WTC11 (cell line): Measurements from ENCODE around the gene GATA6. TPM values are rescaled to one million over a fixed set of nuclear protein-coding genes. Genes with fewer than 3 reads are reported as not detected.

Experiments used
- ATAC-seq: fragments of 200-7000 bp; cut with Tn5 transposase; 2 replicates; pipeline ENCODE4 v1.10.0; 2021; ENCODE audit warnings: mild to moderate bottlenecking, moderate library complexity
- Bru-seq: library from RNA; stranded (reverse); fragments of 400-500 nt; gene quantifications from one replicate; lab custom pipeline; 2021; lab: Mats Ljungman, UMichigan
- CTCF ChIA-PET: fragments of 300-600 bp; sonication (Branson Sonifier 250); formaldehyde crosslinking; loops from one replicate; lab custom pipeline; 2021; ENCODE audit warnings: antibody characterized with exemption; lab: Charles Lee
- POLR2A ChIA-PET: fragments of 350-600 bp; sonication (Branson Sonifier 250); formaldehyde crosslinking; loops from one replicate; lab custom pipeline; 2021; ENCODE audit warnings: antibody characterized with exemption; lab: Charles Lee
- DNase-seq: peaks from one replicate; pipeline ENCODE4 v3.0.0; 2021; ENCODE audit warnings: low spot score
- H3K27ac Mint-ChIP-seq: 2 replicates; pipeline ENCODE4 v1.8.0; 2021; ENCODE audit warnings: mixed read lengths
- H3K27me3 Mint-ChIP-seq: 2 replicates; pipeline ENCODE4 v1.8.0; 2021; ENCODE audit warnings: low read depth, mild to moderate bottlenecking, moderate library complexity, mixed read lengths
- H3K36me3 Mint-ChIP-seq: 2 replicates; pipeline ENCODE4 v1.8.0; 2021; ENCODE audit warnings: mixed read lengths
- H3K4me1 Mint-ChIP-seq: 2 replicates; pipeline ENCODE4 v1.8.0; 2022; ENCODE audit warnings: mixed read lengths
- H3K4me3 Mint-ChIP-seq: 2 replicates; pipeline ENCODE4 v1.8.0; 2021; ENCODE audit warnings: mild to moderate bottlenecking, moderate library complexity, mixed read lengths
- H3K9me3 Mint-ChIP-seq: 2 replicates; pipeline ENCODE4 v1.8.0; 2021; ENCODE audit warnings: mixed read lengths
- EMX1 ChIP-seq: fragments of 250-450 bp; sonication (Bioruptor Pico); IDR thresholded peaks from 2 replicates; pipeline ENCODE4 v1.8.0; 2021; ENCODE audit warnings: mild to moderate bottlenecking
- FOXK1 ChIP-seq: sonication (generic); formaldehyde crosslinking; IDR thresholded peaks from 2 replicates; pipeline ENCODE4 v1.8.0; 2022; ENCODE audit warnings: mild to moderate bottlenecking, moderate library complexity, missing genetic modification reagents
- GRHL2 ChIP-seq: fragments of 250-450 bp; sonication (Bioruptor Pico); IDR thresholded peaks from 2 replicates; pipeline ENCODE4 v1.8.0; 2022; ENCODE audit warnings: mild to moderate bottlenecking, moderate library complexity; ENCODE audit not compliant: insufficient replicate concordance, severe bottlenecking
- HMGA2 ChIP-seq: fragments of 250-450 bp; sonication (Bioruptor Pico); IDR thresholded peaks from 2 replicates; pipeline ENCODE4 v1.4.0; 2021; ENCODE audit warnings: mild to moderate bottlenecking, moderate library complexity
- MYBL2 ChIP-seq: sonication (generic); formaldehyde crosslinking; IDR thresholded peaks from 2 replicates; pipeline ENCODE4 v1.8.1; 2023; ENCODE audit warnings: mild to moderate bottlenecking, moderate library complexity, missing genetic modification reagents
- NR1H2 ChIP-seq: sonication (generic); formaldehyde crosslinking; IDR thresholded peaks from 2 replicates; pipeline ENCODE4 v1.9.0; 2021; ENCODE audit warnings: mild to moderate bottlenecking, moderate library complexity, missing genetic modification reagents
- PRRX2 ChIP-seq: fragments of 250-450 bp; sonication (Bioruptor Pico); IDR thresholded peaks from 2 replicates; pipeline ENCODE4 v1.8.0; 2021; ENCODE audit warnings: mild to moderate bottlenecking
- SMAD3 ChIP-seq: sonication (generic); formaldehyde crosslinking; IDR thresholded peaks from 2 replicates; pipeline ENCODE4 v1.8.0; 2022; ENCODE audit warnings: missing genetic modification reagents, mild to moderate bottlenecking, borderline replicate concordance
- SMAD4 ChIP-seq: sonication (generic); formaldehyde crosslinking; IDR thresholded peaks from 2 replicates; pipeline ENCODE4 v1.8.0; 2022; ENCODE audit warnings: mild to moderate bottlenecking, missing genetic modification reagents
- ZBTB21 ChIP-seq: sonication (generic); formaldehyde crosslinking; IDR thresholded peaks from 2 replicates; pipeline ENCODE4 v1.8.1; 2023; ENCODE audit warnings: mild to moderate bottlenecking, missing genetic modification reagents, borderline replicate concordance
- ZNF263 ChIP-seq: sonication (generic); formaldehyde crosslinking; IDR thresholded peaks from 2 replicates; pipeline ENCODE4 v1.8.1; 2022; ENCODE audit warnings: low read depth, mild to moderate bottlenecking, moderate library complexity, missing genetic modification reagents
- ZNF317 ChIP-seq: sonication (generic); formaldehyde crosslinking; IDR thresholded peaks from 2 replicates; pipeline ENCODE4 v1.8.1; 2023; ENCODE audit warnings: low read depth, mild to moderate bottlenecking, moderate library complexity, missing genetic modification reagents, borderline replicate concordance
- ZNF423 ChIP-seq: fragments of 250-450 bp; sonication (Bioruptor Pico); IDR thresholded peaks from 2 replicates; pipeline ENCODE4 v2.1.2; 2022; ENCODE audit warnings: mild to moderate bottlenecking, moderate library complexity
- long read RNA-seq, 3 experiments: library from RNA in 1 of 3; library from capped mRNA in 1 of 3; library from polyadenylated mRNA in 1 of 3; unstranded in 2 of 3; stranded (forward) in 1 of 3; transcript quantifications; one replicate each; pipeline ENCODE4 v2.0.0, GENCODE V29; 2021
- total RNA-seq: library from RNA; stranded (reverse); gene quantifications from 3 replicates; pipeline ENCODE4 v1.2.3, GENCODE V29; 2021
- TF ChIP-seq, protein P1 (sequence below): fragments of 250-450 bp; sonication (Bioruptor Pico); IDR thresholded peaks from 2 replicates; pipeline ENCODE4 v1.9.0; 2021; ENCODE audit warnings: mild to moderate bottlenecking
- TF ChIP-seq, protein P2 (sequence below): sonication (generic); formaldehyde crosslinking; IDR thresholded peaks from 2 replicates; pipeline ENCODE4 v1.8.1; 2022; ENCODE audit warnings: mild to moderate bottlenecking, moderate library complexity, missing genetic modification reagents
- TF ChIP-seq, protein P3 (sequence below): sonication (generic); formaldehyde crosslinking; IDR thresholded peaks from 2 replicates; pipeline ENCODE4 v1.8.0; 2022; ENCODE audit warnings: mild to moderate bottlenecking, missing genetic modification reagents
- TF ChIP-seq, protein P4 (sequence below): sonication (generic); formaldehyde crosslinking; IDR thresholded peaks from 2 replicates; pipeline ENCODE4 v1.8.0; 2022; ENCODE audit warnings: mild to moderate bottlenecking, missing genetic modification reagents
- TF ChIP-seq, protein P5 (sequence below): sonication (generic); formaldehyde crosslinking; IDR thresholded peaks from 2 replicates; pipeline ENCODE4 v1.8.0; 2022; ENCODE audit warnings: mild to moderate bottlenecking, missing genetic modification reagents
- TF ChIP-seq, protein P6 (sequence below): sonication (generic); formaldehyde crosslinking; IDR thresholded peaks from 2 replicates; pipeline ENCODE4 v1.8.1; 2023; ENCODE audit warnings: mild to moderate bottlenecking, moderate library complexity, missing genetic modification reagents

GATA6 gene
- total RNA-seq: 0.15 to 0.21 TPM (median 0.18 TPM) in 3 replicates
- percentile 16 among the genes with signal in this experiment for Bru-seq, nascent RNA
- long read RNA-seq, experiment 1: 0 reads
- long read RNA-seq, experiment 2: 0 reads
- long read RNA-seq, experiment 3: 0 reads

DNA sequence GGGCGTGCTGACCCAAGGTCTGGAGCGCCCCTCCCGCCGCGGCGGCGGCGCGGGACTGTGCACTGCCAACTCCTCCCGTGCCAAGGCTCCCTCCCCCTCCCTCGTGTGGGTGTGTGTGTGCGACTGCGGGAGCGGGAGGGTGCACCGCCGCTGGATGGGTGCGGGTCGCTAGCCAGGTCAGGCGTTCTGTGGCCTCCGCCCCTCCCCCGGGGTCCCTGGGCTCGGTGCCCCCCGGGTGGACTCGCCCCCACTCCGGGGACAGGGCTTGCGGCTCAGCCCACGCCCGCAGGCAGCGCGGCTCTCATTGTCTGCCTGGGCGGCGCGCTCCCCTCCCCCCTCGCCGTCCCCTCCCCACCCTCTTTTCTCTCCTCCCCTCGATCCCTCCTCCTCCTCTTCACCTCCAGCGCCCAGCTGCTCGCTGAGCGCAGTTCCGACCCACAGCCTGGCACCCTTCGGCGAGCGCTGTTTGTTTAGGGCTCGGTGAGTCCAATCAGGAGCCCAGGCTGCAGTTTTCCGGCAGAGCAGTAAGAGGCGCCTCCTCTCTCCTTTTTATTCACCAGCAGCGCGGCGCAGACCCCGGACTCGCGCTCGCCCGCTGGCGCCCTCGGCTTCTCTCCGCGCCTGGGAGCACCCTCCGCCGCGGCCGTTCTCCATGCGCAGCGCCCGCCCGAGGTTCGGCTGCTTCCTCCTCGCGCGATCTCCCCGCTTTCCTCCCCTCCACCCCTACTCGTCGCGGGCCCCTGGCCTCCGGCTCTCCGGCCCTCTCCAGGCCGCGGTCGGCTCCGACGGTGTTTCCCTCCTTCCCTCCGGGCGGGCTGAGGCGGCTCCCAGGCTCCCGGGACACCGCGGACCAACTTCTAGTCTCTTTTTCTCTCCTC lies at the start of gene GATA6:
GATA6 (plus strand) TSS at position 579 of the 878 bp plus-strand sequence. CDS start 1,556 bp downstream, outside the sequence.
- POLR2A ChIA-PET: no interaction called here
- Mint-ChIP-seq H3K36me3 (no peaks in the 10 kb centered on the region), H3K9me3 (no peaks in the 10 kb centered on the region), H3K4me3 (peak within 1 kb of the TSS; percentile 76), H3K27me3 (peaks cover 93% of the 10 kb centered on the region), H3K4me1 (peaks cover 43% of the 10 kb centered on the region), H3K27ac (no peak within 1 kb of the TSS)
- DNase-seq: peak; percentile 74
- ATAC-seq: peak; percentile 48
- TF ChIP-seq ZBTB21 (no peak), HMGA2 (CRISPR knock-in tag) (no peak), GRHL2 (CRISPR knock-in tag) (no peak), ZNF423 (CRISPR knock-in tag) (0 out of 2 replicates have a peak, but pooled peaks have one; percentile 33)
- TF ChIP-seq, protein P1, sequence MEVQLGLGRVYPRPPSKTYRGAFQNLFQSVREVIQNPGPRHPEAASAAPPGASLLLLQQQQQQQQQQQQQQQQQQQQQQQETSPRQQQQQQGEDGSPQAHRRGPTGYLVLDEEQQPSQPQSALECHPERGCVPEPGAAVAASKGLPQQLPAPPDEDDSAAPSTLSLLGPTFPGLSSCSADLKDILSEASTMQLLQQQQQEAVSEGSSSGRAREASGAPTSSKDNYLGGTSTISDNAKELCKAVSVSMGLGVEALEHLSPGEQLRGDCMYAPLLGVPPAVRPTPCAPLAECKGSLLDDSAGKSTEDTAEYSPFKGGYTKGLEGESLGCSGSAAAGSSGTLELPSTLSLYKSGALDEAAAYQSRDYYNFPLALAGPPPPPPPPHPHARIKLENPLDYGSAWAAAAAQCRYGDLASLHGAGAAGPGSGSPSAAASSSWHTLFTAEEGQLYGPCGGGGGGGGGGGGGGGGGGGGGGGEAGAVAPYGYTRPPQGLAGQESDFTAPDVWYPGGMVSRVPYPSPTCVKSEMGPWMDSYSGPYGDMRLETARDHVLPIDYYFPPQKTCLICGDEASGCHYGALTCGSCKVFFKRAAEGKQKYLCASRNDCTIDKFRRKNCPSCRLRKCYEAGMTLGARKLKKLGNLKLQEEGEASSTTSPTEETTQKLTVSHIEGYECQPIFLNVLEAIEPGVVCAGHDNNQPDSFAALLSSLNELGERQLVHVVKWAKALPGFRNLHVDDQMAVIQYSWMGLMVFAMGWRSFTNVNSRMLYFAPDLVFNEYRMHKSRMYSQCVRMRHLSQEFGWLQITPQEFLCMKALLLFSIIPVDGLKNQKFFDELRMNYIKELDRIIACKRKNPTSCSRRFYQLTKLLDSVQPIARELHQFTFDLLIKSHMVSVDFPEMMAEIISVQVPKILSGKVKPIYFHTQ (CRISPR knock-in tag): no peak
- TF ChIP-seq, protein P2, sequence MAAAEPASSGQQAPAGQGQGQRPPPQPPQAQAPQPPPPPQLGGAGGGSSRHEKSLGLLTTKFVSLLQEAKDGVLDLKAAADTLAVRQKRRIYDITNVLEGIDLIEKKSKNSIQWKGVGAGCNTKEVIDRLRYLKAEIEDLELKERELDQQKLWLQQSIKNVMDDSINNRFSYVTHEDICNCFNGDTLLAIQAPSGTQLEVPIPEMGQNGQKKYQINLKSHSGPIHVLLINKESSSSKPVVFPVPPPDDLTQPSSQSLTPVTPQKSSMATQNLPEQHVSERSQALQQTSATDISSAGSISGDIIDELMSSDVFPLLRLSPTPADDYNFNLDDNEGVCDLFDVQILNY (CRISPR knock-in tag): no peak
- CTCF ChIA-PET: interaction anchor here (1.0 to 1.7 kb wide), 2 partner anchors 50 to 254 kb away, joined by 3 to 5 read pairs; no protein-coding TSS in a partner anchor

DNA sequence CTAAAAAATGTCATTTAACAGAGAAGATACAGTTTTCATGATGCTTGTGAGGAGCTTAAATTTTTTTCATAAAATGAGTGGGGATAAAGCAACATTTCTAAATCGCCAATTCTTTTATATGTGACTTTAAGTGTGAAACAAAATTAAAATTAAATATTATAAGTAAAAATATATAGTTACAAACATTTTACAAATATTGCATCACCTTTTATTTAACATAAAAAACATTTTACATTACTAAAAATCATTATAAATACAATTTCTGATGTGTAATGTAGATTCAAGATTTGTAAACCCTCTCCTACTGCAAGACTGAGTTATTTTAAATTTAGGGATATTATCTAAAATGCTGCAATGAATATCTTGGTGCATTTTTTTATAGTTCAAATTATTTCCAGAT lies 44.4 kb upstream of the GATA6 start:
- Mint-ChIP-seq H3K4me1 (no peaks in the 10 kb centered on the region), H3K27me3 (peaks cover 4% of the 10 kb centered on the region; the same call in 1 of the 2 replicates), H3K36me3 (0 out of 2 replicates have a peak, but pooled peaks cover 4% of the 10 kb centered on the region), H3K27ac (no peak overlapping the region), H3K4me3 (no peak overlapping the region), H3K9me3 (peaks cover 16% of the 10 kb centered on the region)
- no peak for ATAC-seq
- no peak for DNase-seq
- CTCF ChIA-PET: no interaction called here
- no peak for TF ChIP-seq PRRX2 (CRISPR knock-in tag)
- TF ChIP-seq ZNF263 (CRISPR knock-in tag): no peak
- TF ChIP-seq, protein P3, sequence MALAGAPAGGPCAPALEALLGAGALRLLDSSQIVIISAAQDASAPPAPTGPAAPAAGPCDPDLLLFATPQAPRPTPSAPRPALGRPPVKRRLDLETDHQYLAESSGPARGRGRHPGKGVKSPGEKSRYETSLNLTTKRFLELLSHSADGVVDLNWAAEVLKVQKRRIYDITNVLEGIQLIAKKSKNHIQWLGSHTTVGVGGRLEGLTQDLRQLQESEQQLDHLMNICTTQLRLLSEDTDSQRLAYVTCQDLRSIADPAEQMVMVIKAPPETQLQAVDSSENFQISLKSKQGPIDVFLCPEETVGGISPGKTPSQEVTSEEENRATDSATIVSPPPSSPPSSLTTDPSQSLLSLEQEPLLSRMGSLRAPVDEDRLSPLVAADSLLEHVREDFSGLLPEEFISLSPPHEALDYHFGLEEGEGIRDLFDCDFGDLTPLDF: no peak
- no peak for TF ChIP-seq ZNF317 (CRISPR knock-in tag)
- no peak for TF ChIP-seq MYBL2 (CRISPR knock-in tag)
- TF ChIP-seq NR1H2 (CRISPR knock-in tag): no peak
- TF ChIP-seq, protein P4, sequence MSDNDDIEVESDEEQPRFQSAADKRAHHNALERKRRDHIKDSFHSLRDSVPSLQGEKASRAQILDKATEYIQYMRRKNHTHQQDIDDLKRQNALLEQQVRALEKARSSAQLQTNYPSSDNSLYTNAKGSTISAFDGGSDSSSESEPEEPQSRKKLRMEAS (CRISPR knock-in tag): no peak
- TF ChIP-seq, protein P5, sequence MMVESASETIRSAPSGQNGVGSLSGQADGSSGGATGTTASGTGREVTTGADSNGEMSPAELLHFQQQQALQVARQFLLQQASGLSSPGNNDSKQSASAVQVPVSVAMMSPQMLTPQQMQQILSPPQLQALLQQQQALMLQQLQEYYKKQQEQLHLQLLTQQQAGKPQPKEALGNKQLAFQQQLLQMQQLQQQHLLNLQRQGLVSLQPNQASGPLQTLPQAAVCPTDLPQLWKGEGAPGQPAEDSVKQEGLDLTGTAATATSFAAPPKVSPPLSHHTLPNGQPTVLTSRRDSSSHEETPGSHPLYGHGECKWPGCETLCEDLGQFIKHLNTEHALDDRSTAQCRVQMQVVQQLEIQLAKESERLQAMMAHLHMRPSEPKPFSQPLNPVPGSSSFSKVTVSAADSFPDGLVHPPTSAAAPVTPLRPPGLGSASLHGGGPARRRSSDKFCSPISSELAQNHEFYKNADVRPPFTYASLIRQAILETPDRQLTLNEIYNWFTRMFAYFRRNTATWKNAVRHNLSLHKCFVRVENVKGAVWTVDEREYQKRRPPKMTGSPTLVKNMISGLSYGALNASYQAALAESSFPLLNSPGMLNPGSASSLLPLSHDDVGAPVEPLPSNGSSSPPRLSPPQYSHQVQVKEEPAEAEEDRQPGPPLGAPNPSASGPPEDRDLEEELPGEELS (CRISPR knock-in tag): no peak
- no peak for TF ChIP-seq EMX1 (CRISPR knock-in tag)
- no peak for TF ChIP-seq FOXK1 (CRISPR knock-in tag)
- TF ChIP-seq, protein P6, sequence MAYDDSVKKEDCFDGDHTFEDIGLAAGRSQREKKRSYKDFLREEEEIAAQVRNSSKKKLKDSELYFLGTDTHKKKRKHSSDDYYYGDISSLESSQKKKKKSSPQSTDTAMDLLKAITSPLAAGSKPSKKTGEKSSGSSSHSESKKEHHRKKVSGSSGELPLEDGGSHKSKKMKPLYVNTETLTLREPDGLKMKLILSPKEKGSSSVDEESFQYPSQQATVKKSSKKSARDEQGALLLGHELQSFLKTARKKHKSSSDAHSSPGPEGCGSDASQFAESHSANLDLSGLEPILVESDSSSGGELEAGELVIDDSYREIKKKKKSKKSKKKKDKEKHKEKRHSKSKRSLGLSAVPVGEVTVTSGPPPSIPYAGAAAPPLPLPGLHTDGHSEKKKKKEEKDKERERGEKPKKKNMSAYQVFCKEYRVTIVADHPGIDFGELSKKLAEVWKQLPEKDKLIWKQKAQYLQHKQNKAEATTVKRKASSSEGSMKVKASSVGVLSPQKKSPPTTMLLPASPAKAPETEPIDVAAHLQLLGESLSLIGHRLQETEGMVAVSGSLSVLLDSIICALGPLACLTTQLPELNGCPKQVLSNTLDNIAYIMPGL: no peak
- no peak for TF ChIP-seq SMAD3 (CRISPR knock-in tag)
- no peak for TF ChIP-seq SMAD4 (CRISPR knock-in tag)
- POLR2A ChIA-PET: no interaction called here
